ENCODE measurements around the gene COL19A1. TPM values are rescaled to one million over a fixed set of nuclear protein-coding genes. Genes with fewer than 3 reads are reported as not detected.
"Not testable (repeated sequence)": the region's sequence is repeated elsewhere in the genome, so short reads cannot be mapped to it uniquely, and the experiment has no call there.

COL19A1 gene
- polyA plus RNA-seq, 1 donor (not counting 4 experiments of a cell fraction or from before 2014, with no cell fraction given): not detected

- H2AFZ ChIP-seq (ENCODE audit: control insufficient read depth, low read length); DNase-seq (ENCODE audit: low read depth, low spot score); H4K20me1 ChIP-seq (ENCODE audit: control insufficient read depth, extremely low read depth, insufficient read depth, low read length); H3K36me3 ChIP-seq (ENCODE audit: control insufficient read depth in 2 of 2, extremely low read depth in 1 of 2, insufficient read depth in 2 of 2, low read length in 2 of 2); H3K4me2 ChIP-seq (ENCODE audit: control insufficient read depth, extremely low read depth, insufficient read depth, low read depth, low read length); H3K27me3 ChIP-seq (ENCODE audit: control insufficient read depth, extremely low read depth, insufficient read depth, low read length); H3K9me1 ChIP-seq (ENCODE audit: control insufficient read depth, extremely low read depth, insufficient read depth, low read length); dilution Hi-C loops (cut with MboI; ENCODE audit: extremely low pct_ligation_motif_present, low sequenced_read_pairs); H3K27ac ChIP-seq (ENCODE audit: control insufficient read depth, insufficient read depth, low read length); FAIRE-seq; H3K4me3 ChIP-seq (ENCODE audit: control insufficient read depth in 2 of 3, extremely low read depth in 1 of 3, insufficient read depth in 2 of 3, low read depth in 1 of 3, low read length in 3 of 3); H3K79me2 ChIP-seq (ENCODE audit: control insufficient read depth, insufficient read depth, low read length); H3K4me1 ChIP-seq (ENCODE audit: control insufficient read depth, extremely low read depth, insufficient read depth, low read length); H3K9ac ChIP-seq (ENCODE audit: control insufficient read depth, extremely low read depth, insufficient read depth, low read length); H3K9me3 ChIP-seq (ENCODE audit: control insufficient read depth, low read depth, low read length): not testable (repeated sequence)
These were observed 55.3 kb downstream of the COL19A1 start for GRCh38 chr6:69921611-69922010.

GRCh38 chr6:69926745-69927144 is 60.4 kb downstream of the COL19A1 start:
- no peaks in the 10 kb centered on the region for H3K79me2 ChIP-seq (ENCODE audit: control insufficient read depth, insufficient read depth, low read length)
- H3K36me3 ChIP-seq (ENCODE audit: control insufficient read depth in 2 of 2, extremely low read depth in 1 of 2, insufficient read depth in 2 of 2, low read length in 2 of 2): no peaks in the 10 kb centered on the region
- no peak overlapping the region for H2AFZ ChIP-seq (ENCODE audit: control insufficient read depth, low read length)
- FAIRE-seq (no peak), DNase-seq (ENCODE audit: low read depth, low spot score) (no peak)
- H3K4me1 ChIP-seq (ENCODE audit: control insufficient read depth, extremely low read depth, insufficient read depth, low read length): no peaks in the 10 kb centered on the region
- H3K9me3 ChIP-seq (ENCODE audit: control insufficient read depth, low read depth, low read length): no peaks in the 10 kb centered on the region
- no peaks in the 10 kb centered on the region for H4K20me1 ChIP-seq (ENCODE audit: control insufficient read depth, extremely low read depth, insufficient read depth, low read length)
- no peak overlapping the region for H3K27ac ChIP-seq (ENCODE audit: control insufficient read depth, insufficient read depth, low read length)
- H3K9ac ChIP-seq (ENCODE audit: control insufficient read depth, extremely low read depth, insufficient read depth, low read length): no peak overlapping the region
- H3K4me3 ChIP-seq (ENCODE audit: control insufficient read depth in 2 of 3, extremely low read depth in 1 of 3, insufficient read depth in 2 of 3, low read depth in 1 of 3, low read length in 3 of 3): no peak overlapping the region
- dilution Hi-C loops (cut with MboI; ENCODE audit: extremely low pct_ligation_motif_present, low sequenced_read_pairs): no loop called here
- H3K27me3 ChIP-seq (ENCODE audit: control insufficient read depth, extremely low read depth, insufficient read depth, low read length): no peaks in the 10 kb centered on the region
- TF ChIP-seq EZH2 (IDR thresholded peaks at IDR 0.05; ENCODE audit: low read length): no peak
- H3K9me1 ChIP-seq (ENCODE audit: control insufficient read depth, extremely low read depth, insufficient read depth, low read length): no peaks in the 10 kb centered on the region
- H3K4me2 ChIP-seq (ENCODE audit: control insufficient read depth, extremely low read depth, insufficient read depth, low read depth, low read length): no peak overlapping the region

- FAIRE-seq (no peak), DNase-seq (ENCODE audit: low read depth, low spot score) (no peak)
- Histone ChIP-seq H4K20me1 (ENCODE audit: control insufficient read depth, extremely low read depth, insufficient read depth, low read length) (no peaks in the 10 kb centered on the region), H3K27ac (ENCODE audit: control insufficient read depth, insufficient read depth, low read length) (no peak overlapping the region), H3K9ac (ENCODE audit: control insufficient read depth, extremely low read depth, insufficient read depth, low read length) (no peak overlapping the region), H3K9me1 (ENCODE audit: control insufficient read depth, extremely low read depth, insufficient read depth, low read length) (no peaks in the 10 kb centered on the region), H3K4me3 (ENCODE audit: control insufficient read depth in 2 of 3, extremely low read depth in 1 of 3, insufficient read depth in 2 of 3, low read depth in 1 of 3, low read length in 3 of 3) (no peak overlapping the region), H3K79me2 (ENCODE audit: control insufficient read depth, insufficient read depth, low read length) (no peaks in the 10 kb centered on the region), H3K4me2 (ENCODE audit: control insufficient read depth, extremely low read depth, insufficient read depth, low read depth, low read length) (no peak overlapping the region), H3K27me3 (ENCODE audit: control insufficient read depth, extremely low read depth, insufficient read depth, low read length) (no peaks in the 10 kb centered on the region), H3K9me3 (ENCODE audit: control insufficient read depth, low read depth, low read length) (no peaks in the 10 kb centered on the region), H3K4me1 (ENCODE audit: control insufficient read depth, extremely low read depth, insufficient read depth, low read length) (no peaks in the 10 kb centered on the region), H2AFZ (ENCODE audit: control insufficient read depth, low read length) (no peak overlapping the region), H3K36me3 (ENCODE audit: control insufficient read depth in 2 of 2, extremely low read depth in 1 of 2, insufficient read depth in 2 of 2, low read length in 2 of 2) (no peaks in the 10 kb centered on the region)
- TF ChIP-seq CTCF (optimal IDR thresholded peaks at IDR 0.05 in 1 of 3, IDR thresholded peaks at IDR 0.05 in 1 of 3, conservative IDR thresholded peaks at IDR 0.05 in 1 of 3; ENCODE audit: extremely low read depth in 1 of 3, insufficient read depth in 2 of 3, low read length in 3 of 3) (no peak), EZH2 (IDR thresholded peaks at IDR 0.05; ENCODE audit: low read length) (no peak)
- dilution Hi-C loops (cut with MboI; ENCODE audit: extremely low pct_ligation_motif_present, low sequenced_read_pairs): no loop called here
These were observed 66.9 kb downstream of the COL19A1 start for GRCh38 chr6:69933239-69933638.

Measured in keratinocyte (primary cell).